ENCODE results near the gene CCT2.

CCT2 gene

GRCh38 chr12:69585189-69586062 is at the start of gene CCT2:
Gene CCT2 (plus strand): TSS chr12:69585459. CDS start chr12:69585522, 63 bp downstream.
- peak; percentile 86 to 94 for DNase-seq

- DNase-seq: no peak
Observed at GRCh38 chr12:69540987-69541386, 44.3 kb upstream of the CCT2 start.

GRCh38 chr12:69544087-69544486 is 41.2 kb upstream of the CCT2 start:
- no peak for DNase-seq

- DNase-seq: no peak
Observed at GRCh38 chr12:69545081-69545480, 40.2 kb upstream of the CCT2 start.

- DNase-seq: no peak
Observed at GRCh38 chr12:69546693-69547438, 38.4 kb upstream of the CCT2 start.

GRCh38 chr12:69548687-69549086 is 36.6 kb upstream of the CCT2 start:
- no peak for DNase-seq

GRCh38 chr12:69550569-69551350 is 34.5 kb upstream of the CCT2 start:
- DNase-seq: no peak

GRCh38 chr12:69553628-69554248 is 31.5 kb upstream of the CCT2 start:
- no peak for DNase-seq

- no peak for DNase-seq
Observed at GRCh38 chr12:69555461-69555860, 29.8 kb upstream of the CCT2 start.

- no peak for DNase-seq
Observed at GRCh38 chr12:69556383-69556782, 28.9 kb upstream of the CCT2 start.

GRCh38 chr12:69563166-69563762 is 22.0 kb upstream of the CCT2 start:
- DNase-seq: no peak

GRCh38 chr12:69566603-69567002 is 18.7 kb upstream of the CCT2 start:
- no peak for DNase-seq

GRCh38 chr12:69569236-69569635 is 16.0 kb upstream of the CCT2 start:
- no peak for DNase-seq

GRCh38 chr12:69570000-69570516 is 15.2 kb upstream of the CCT2 start:
- no peak for DNase-seq

GRCh38 chr12:69570545-69571399 is 14.5 kb upstream of the CCT2 start:
- peak; percentile 46 to 53 for DNase-seq

- no peak for DNase-seq
Observed at GRCh38 chr12:69575346-69575745, 9.9 kb upstream of the CCT2 start.

GRCh38 chr12:69578283-69578682 is 7.0 kb upstream of the CCT2 start:
- peak; percentile 9 to 15 for DNase-seq

- no peak for DNase-seq
Observed at GRCh38 chr12:69579029-69579428, 6.2 kb upstream of the CCT2 start.

GRCh38 chr12:69580074-69580473 is 5.2 kb upstream of the CCT2 start:
- DNase-seq: no peak

GRCh38 chr12:69583203-69583602 is 2.1 kb upstream of the CCT2 start:
- peak; percentile 31 to 40 for DNase-seq

- DNase-seq: no peak
Observed at GRCh38 chr12:69588527-69588926, 3.3 kb downstream of the CCT2 start.

Data from AML-193 (cell line).